ENCODE results near the gene RBM20. TPM values are rescaled to one million over a fixed set of nuclear protein-coding genes. Genes with fewer than 3 reads are reported as not detected.

Gene RBM20
- total RNA-seq, 1 experiment from 2014 or later = 0.10 TPM

- ATAC-seq = no peak
- Histone ChIP-seq H3K9me3 (ENCODE audit: control insufficient read depth, insufficient read depth, low read depth, low read length) (no peaks in the 10 kb centered on the region), H3K4me3 (ENCODE audit: low read depth in 2 of 2, low read length in 2 of 2) (no peak overlapping the region), H3K36me3 (ENCODE audit: control insufficient read depth, insufficient read depth, low read length) (no peaks in the 10 kb centered on the region), H3K4me1 (ENCODE audit: control insufficient read depth, insufficient read depth, low read length) (no peaks in the 10 kb centered on the region), H3K27ac (ENCODE audit: low read length) (no peak overlapping the region), H3K27me3 (ENCODE audit: control insufficient read depth, insufficient read depth, low read length) (no peaks in the 10 kb centered on the region)
- TF ChIP-seq POLR2AphosphoS5 (IDR thresholded peaks at IDR 0.05; ENCODE audit: low read depth, low read length) (no peak), SIN3A (IDR thresholded peaks at IDR 0.05; ENCODE audit: borderline replicate concordance, insufficient read depth, low read depth, low read length) (no peak), TCF7L2 (IDR thresholded peaks at IDR 0.05; ENCODE audit: low read depth, low read length) (no peak), CTCF (IDR thresholded peaks at IDR 0.05) (no peak)
- no TSS peak for BruUV-seq (replicated peaks)
- in situ Hi-C loops (cut with HindIII; ENCODE audit: low pct_unique_long_range_greater_than_20kb, low sequenced_read_pairs) (no loop called here), intact Hi-C loops (cut with micrococcal nuclease; ENCODE audit: unreplicated experiment) (loop anchor here (10.0 kb wide), 1 partner anchor 120 kb away; no protein-coding TSS in a partner anchor)
- POLR2A ChIA-PET = no interaction called here
- no peak for DNase-seq (ENCODE audit: low read depth, low spot score)
- CTCF ChIA-PET = interaction anchor here (0.8 kb wide), 1 partner anchor 58 kb away, joined by 7 read pairs; no protein-coding TSS in a partner anchor
These were observed 28.9 kb upstream of the RBM20 start for GRCh38 chr10:110615057-110615747.

DNA sequence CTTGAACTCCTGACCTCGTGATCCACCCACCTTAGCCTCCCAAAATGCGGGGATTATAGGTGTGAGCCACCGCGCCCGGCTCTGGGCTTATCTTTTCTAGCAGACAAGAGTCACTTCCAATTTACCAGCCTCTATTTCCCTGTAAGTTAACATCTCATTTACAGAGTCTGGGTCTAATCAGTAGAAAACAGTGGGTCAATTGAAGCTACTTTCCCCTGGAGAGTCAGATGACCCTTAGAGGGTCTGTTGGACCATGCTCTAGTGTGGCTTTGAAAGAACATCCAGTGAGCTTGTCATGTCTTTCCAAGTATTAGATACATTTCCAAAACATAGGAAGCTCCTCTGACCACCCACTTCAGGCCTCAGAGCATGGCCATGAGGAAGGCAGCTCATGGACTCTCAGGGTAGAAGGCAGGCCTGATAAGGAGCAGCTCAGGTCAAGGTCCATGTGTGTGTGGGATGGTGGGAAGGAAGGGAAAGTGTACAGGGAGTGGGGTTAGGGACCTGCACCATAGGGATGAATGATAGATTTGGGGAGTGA lies 27.6 kb upstream of the RBM20 start:
- Histone ChIP-seq H3K4me1 (ENCODE audit: control insufficient read depth, insufficient read depth, low read length) (no peaks in the 10 kb centered on the region), H3K36me3 (ENCODE audit: control insufficient read depth, insufficient read depth, low read length) (no peaks in the 10 kb centered on the region), H3K27ac (ENCODE audit: low read length) (no peak overlapping the region), H3K9me3 (ENCODE audit: control insufficient read depth, insufficient read depth, low read depth, low read length) (no peaks in the 10 kb centered on the region), H3K4me3 (ENCODE audit: low read depth in 2 of 2, low read length in 2 of 2) (no peak overlapping the region), H3K27me3 (ENCODE audit: control insufficient read depth, insufficient read depth, low read length) (no peaks in the 10 kb centered on the region)
- ChIA-PET CTCF (interaction anchor here (0.7 kb wide), 1 partner anchor 35 kb away, joined by 9 read pairs; no protein-coding TSS in a partner anchor), POLR2A (no interaction called here)
- in situ Hi-C loops (cut with HindIII; ENCODE audit: low pct_unique_long_range_greater_than_20kb, low sequenced_read_pairs) (no loop called here), intact Hi-C loops (cut with micrococcal nuclease; ENCODE audit: unreplicated experiment) (loop anchor here (10.0 kb wide), 1 partner anchor 118 kb away; no protein-coding TSS in a partner anchor)
- DNase-seq (ENCODE audit: low read depth, low spot score) (no peak), ATAC-seq (no peak)
- BruUV-seq (replicated peaks) = no TSS peak
- no peak for TF ChIP-seq POLR2AphosphoS5 (IDR thresholded peaks at IDR 0.05; ENCODE audit: low read depth, low read length)
- TF ChIP-seq TCF7L2 (IDR thresholded peaks at IDR 0.05; ENCODE audit: low read depth, low read length) = no peak
- no peak for TF ChIP-seq SIN3A (IDR thresholded peaks at IDR 0.05; ENCODE audit: borderline replicate concordance, insufficient read depth, low read depth, low read length)
- TF ChIP-seq, protein P1, sequence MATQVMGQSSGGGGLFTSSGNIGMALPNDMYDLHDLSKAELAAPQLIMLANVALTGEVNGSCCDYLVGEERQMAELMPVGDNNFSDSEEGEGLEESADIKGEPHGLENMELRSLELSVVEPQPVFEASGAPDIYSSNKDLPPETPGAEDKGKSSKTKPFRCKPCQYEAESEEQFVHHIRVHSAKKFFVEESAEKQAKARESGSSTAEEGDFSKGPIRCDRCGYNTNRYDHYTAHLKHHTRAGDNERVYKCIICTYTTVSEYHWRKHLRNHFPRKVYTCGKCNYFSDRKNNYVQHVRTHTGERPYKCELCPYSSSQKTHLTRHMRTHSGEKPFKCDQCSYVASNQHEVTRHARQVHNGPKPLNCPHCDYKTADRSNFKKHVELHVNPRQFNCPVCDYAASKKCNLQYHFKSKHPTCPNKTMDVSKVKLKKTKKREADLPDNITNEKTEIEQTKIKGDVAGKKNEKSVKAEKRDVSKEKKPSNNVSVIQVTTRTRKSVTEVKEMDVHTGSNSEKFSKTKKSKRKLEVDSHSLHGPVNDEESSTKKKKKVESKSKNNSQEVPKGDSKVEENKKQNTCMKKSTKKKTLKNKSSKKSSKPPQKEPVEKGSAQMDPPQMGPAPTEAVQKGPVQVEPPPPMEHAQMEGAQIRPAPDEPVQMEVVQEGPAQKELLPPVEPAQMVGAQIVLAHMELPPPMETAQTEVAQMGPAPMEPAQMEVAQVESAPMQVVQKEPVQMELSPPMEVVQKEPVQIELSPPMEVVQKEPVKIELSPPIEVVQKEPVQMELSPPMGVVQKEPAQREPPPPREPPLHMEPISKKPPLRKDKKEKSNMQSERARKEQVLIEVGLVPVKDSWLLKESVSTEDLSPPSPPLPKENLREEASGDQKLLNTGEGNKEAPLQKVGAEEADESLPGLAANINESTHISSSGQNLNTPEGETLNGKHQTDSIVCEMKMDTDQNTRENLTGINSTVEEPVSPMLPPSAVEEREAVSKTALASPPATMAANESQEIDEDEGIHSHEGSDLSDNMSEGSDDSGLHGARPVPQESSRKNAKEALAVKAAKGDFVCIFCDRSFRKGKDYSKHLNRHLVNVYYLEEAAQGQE (IDR thresholded peaks at IDR 0.05; ENCODE audit: insufficient read depth in 1 of 2, low read depth in 2 of 2, low read length in 1 of 2) = no peak
- TF ChIP-seq CTCF (IDR thresholded peaks at IDR 0.05) = no peak

Measured in Panc1 (cell line).